GM04503 (cell line): Measurements from ENCODE around the gene PRSS16.

Source experiments
- DNase-seq: peaks from one replicate; pipeline ENCODE4 v3.0.0-alpha.2; 2012; ENCODE audit warnings: low read depth

The PRSS16 gene

GRCh38 chr6:27286141-27286540 lies 38.6 kb downstream of the PRSS16 start:
- no peak for DNase-seq

- no peak for DNase-seq
Measured at GRCh38 chr6:27287751-27288135, 40.2 kb downstream of the PRSS16 start.

GRCh38 chr6:27288136-27289044 lies 40.9 kb downstream of the PRSS16 start:
- no peak for DNase-seq

GRCh38 chr6:27290065-27290849 lies 42.8 kb downstream of the PRSS16 start:
- DNase-seq: no peak

- no peak for DNase-seq
Measured at GRCh38 chr6:27290850-27291208, 43.3 kb downstream of the PRSS16 start.

- DNase-seq: no peak
Measured at GRCh38 chr6:27293436-27294098, 46.1 kb downstream of the PRSS16 start.

GRCh38 chr6:27294409-27294808 lies 46.9 kb downstream of the PRSS16 start:
- no peak for DNase-seq

- DNase-seq: peak; percentile 50
Measured at GRCh38 chr6:27295301-27296079, 48.0 kb downstream of the PRSS16 start.

GRCh38 chr6:27296106-27296783 lies 48.7 kb downstream of the PRSS16 start:
- no peak for DNase-seq

- no peak for DNase-seq
Measured at GRCh38 chr6:27297484-27297856, 50.0 kb downstream of the PRSS16 start.

GRCh38 chr6:27297857-27298730 lies 50.6 kb downstream of the PRSS16 start:
- no peak for DNase-seq

- no peak for DNase-seq
Measured at GRCh38 chr6:27303613-27304272, 56.2 kb downstream of the PRSS16 start.
